Gastroesophageal sphincter (tissue), 2 donors: ENCODE measurements around the gene RECK.

Experiments used
- POLR2A ChIP-seq, 2 donors: fragments of 450-650 bp; IDR thresholded peaks; one replicate each; pipeline ENCODE4 v1.6.1; 2017; ENCODE audit warnings: antibody characterized with exemption in 2 of 2, mild to moderate bottlenecking in 2 of 2, moderate library complexity in 1 of 2
- POLR2AphosphoS5 ChIP-seq: sonication (generic); formaldehyde crosslinking; IDR thresholded peaks from one replicate; pipeline ENCODE4 v1.6.1; 2017; ENCODE audit warnings: antibody characterized with exemption

- TF ChIP-seq POLR2A (IDR thresholded peaks at IDR 0.05) (no peak), POLR2AphosphoS5 (no peak)
Observed at GRCh38 chr9:36078051-36078450, 41.3 kb downstream of the RECK start.
